Ammon's horn (tissue), 1 donor: Measurements from ENCODE around the gene DLGAP1.

Source experiments
- DNase-seq: peaks from one replicate; pipeline ENCODE4 v3.0.0-alpha.2; 2016; ENCODE audit warnings: low spot score

DLGAP1 gene

DNA sequence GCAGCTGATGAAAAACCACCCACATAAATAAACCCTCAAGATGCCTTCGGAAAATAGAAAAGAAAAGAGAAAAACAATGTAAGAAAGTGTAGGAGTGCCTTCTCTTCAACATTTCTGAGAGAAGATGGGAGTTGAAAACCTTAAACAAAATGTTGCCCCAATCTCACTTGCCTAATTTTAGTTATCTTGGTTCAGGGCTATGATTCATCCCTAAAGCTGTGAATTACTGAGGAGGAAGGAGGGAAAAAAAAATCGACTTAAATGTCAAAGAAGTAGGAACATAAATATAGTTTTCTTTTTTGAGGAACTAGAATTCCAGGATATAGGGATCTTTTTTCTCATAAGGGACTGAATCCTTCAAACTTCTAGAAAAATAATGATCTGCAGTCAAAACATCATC is 644.8 kb downstream of the DLGAP1 start:
- no peak for DNase-seq

DNA sequence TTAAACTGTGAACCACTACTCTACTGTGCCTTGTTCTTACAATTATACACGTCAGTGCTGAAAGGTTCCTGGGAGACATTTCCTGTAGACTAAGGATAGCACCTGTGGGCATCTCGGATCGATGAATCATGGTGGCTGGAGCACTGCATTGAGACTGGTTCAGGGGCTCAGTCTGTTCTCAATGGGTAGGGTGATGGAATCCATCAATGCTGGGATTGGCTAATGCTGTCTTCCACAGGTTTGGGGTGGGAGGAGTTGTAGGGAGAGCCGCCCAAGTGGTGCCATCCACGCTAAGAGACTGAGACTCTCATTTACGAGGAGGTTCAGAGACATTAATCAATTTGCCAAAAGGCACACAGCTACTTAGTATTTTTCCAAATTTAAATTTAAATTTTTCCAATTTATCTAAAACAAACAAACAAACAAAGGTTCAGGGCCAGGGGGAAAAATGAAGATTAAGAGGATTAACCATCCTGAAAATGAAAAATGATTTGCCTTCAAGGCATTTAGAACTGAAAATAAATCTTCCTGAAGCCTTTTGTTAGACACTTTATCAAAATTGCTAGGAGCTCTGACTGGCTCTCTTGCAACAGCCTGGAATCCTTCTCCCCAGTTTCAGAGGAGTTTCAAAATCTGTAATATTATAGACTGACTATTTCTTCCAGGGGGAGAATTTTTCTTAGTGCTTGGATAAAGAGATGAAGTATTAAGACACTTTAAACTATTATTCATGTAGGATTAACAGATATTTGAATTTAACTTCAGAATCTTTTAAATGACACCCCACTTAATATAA is 645.9 kb downstream of the DLGAP1 start:
- DNase-seq, result no peak

DNA sequence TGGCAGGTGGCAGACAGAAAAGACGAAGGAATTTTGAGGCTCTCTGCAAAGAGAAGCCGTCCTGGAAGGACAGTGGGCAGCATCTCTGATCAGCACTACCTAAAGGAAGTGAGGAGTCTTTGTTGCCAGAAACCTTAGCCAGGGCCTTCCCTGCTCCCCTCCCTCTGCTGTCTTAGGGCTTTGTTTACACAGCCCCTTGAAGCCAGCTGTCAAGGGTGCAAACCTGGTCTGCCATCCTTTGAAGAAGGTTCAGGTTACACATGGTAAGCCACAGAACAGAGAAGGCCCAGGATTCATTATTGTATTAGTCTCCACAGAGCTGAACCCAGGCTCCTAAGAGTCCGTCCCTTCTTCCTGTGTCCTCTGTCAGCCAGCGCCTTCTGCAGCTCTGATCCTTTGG is 648.5 kb downstream of the DLGAP1 start:
- DNase-seq, result no peak

DNA sequence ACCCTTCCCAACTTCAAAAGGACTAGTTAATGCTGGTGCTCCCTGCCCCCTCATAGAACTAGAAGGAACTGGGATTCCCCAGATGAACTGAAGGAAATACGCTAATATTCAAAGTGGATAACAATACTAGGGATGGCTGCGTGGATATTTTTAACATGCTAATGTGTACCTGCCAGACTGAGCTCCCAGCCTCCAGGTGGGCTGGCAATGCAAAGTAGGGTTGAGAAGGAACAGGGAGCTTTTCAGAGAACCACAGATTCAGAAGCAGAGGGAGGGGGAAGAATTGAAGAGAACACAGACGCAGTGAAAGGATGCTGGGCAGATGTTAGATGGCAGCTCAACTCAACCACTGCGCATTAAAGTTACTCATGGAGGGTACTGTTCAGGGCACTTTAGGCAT is 650.8 kb downstream of the DLGAP1 start:
- DNase-seq, result no peak

GRCh38 chr18:3803350-3803749 is 651.8 kb downstream of the DLGAP1 start:
- no peak for DNase-seq

- no peak for DNase-seq
Observed at GRCh38 chr18:3799515-3799914, 655.6 kb downstream of the DLGAP1 start.

- no peak for DNase-seq
Observed at GRCh38 chr18:3798032-3798431, 657.1 kb downstream of the DLGAP1 start.

DNA sequence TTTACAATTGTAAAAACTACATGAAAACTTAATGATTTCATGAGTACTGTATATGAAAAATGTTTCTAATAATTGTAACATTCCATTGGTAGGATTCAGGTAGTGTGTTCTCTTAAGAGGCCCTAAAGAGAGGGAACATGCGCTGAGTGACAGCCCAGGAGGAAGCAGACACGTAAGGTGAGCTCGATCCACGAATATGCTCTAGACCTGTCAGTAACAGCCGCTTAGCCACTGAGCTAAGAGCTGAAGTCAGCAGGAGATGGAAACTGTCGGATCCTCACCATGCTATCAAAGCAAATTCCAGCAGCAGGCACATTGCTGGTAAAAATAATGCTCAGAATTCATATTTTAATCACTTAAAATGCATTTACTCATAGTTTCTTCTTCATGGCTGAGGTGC is 658.7 kb downstream of the DLGAP1 start:
- no peak for DNase-seq

- no peak for DNase-seq
Observed at GRCh38 chr18:3794537-3795348, 660.4 kb downstream of the DLGAP1 start.

DNA sequence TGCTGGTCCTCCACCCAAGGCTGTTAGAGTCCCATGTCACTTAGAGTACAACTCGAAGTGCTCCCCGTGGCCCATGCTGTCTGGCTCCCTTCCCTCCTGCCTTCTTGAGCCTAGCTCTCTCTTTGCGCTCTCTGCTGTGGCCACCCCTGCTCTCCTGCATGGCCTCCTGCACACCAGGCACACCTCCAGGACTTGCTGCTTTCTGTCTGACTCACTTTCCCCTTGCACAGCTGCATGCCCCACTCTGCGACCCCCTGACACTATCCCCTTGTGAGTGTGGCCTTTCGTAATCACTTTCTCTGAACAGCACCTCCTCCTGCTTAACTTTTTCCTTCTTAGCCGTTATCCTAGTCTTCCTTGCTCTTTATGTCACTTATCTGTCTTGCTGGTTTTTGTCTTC is 661.6 kb downstream of the DLGAP1 start:
- DNase-seq, result no peak

GRCh38 chr18:3793111-3793510 is 662.0 kb downstream of the DLGAP1 start:
- no peak for DNase-seq

DNA sequence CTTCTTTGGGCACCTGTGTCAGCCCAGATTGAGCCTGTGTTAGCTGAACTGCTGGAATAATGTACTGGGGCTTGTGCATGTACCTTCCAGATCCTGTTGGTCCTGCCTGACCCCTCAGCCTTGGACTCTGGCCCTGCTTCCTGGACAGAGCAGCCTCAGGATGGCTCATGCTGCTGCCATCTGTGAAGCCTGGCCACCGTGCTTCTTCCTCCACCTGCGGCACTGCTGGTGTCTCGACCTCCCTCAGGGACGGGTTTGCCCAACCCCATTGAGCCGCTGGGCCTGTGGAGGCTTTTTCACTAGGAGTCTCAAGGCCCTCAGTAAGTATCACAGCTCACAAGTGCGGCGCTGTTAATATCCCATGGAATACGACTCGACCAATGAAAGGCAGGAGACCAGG is 662.4 kb downstream of the DLGAP1 start:
- no peak for DNase-seq

GRCh38 chr18:3791238-3791637 is 663.9 kb downstream of the DLGAP1 start:
- DNase-seq, result no peak

GRCh38 chr18:3790703-3791102 is 664.4 kb downstream of the DLGAP1 start:
- no peak for DNase-seq

DNA sequence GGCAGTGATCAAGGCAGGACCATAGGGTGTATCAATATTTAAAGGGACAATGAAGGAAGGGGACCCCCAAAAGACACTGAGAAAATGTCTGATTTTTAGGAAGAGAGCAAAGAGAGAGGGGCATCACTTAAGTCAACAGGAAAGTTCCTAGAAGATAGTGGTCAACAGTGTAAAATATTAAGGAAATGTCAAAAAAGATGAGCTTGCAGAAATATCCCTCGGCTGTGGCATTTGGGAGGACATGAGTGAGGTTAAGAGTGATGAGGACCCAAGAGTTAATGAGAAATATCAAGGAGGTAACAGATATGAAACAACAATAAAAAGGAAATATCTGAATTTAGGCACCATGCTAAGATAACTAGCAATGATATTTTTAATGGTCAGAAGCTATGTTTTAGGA is 665.6 kb downstream of the DLGAP1 start:
- DNase-seq, result no peak

GRCh38 chr18:3784949-3785348 is 670.2 kb downstream of the DLGAP1 start:
- DNase-seq, result no peak

- DNase-seq, result no peak
Observed at GRCh38 chr18:3782901-3783300, 672.2 kb downstream of the DLGAP1 start.

- DNase-seq, result no peak
Observed at GRCh38 chr18:3777719-3778118, 677.4 kb downstream of the DLGAP1 start.

GRCh38 chr18:3777122-3777521 is 678.0 kb downstream of the DLGAP1 start:
- DNase-seq, result no peak

DNA sequence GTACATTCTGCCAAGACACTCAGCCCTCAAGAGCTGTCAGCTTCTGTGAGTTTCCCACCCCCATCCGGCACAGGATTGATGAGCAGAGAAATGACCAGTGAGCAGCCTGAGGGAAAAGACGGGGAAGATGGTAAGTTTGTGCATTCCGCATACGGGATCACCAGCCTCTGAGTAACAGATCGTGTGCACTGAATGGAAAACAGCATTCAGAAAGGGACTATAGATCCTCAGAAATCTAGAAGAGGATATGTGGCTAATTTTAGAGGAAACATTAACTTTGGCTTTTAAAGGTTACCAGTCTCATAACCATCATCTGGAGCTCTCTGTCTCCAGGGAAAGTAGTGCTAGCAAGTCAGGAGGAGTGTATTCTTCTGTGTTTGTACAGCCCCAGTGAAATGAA is 679.1 kb downstream of the DLGAP1 start:
- no peak for DNase-seq

GRCh38 chr18:3773303-3773702 is 681.8 kb downstream of the DLGAP1 start:
- no peak for DNase-seq

DNA sequence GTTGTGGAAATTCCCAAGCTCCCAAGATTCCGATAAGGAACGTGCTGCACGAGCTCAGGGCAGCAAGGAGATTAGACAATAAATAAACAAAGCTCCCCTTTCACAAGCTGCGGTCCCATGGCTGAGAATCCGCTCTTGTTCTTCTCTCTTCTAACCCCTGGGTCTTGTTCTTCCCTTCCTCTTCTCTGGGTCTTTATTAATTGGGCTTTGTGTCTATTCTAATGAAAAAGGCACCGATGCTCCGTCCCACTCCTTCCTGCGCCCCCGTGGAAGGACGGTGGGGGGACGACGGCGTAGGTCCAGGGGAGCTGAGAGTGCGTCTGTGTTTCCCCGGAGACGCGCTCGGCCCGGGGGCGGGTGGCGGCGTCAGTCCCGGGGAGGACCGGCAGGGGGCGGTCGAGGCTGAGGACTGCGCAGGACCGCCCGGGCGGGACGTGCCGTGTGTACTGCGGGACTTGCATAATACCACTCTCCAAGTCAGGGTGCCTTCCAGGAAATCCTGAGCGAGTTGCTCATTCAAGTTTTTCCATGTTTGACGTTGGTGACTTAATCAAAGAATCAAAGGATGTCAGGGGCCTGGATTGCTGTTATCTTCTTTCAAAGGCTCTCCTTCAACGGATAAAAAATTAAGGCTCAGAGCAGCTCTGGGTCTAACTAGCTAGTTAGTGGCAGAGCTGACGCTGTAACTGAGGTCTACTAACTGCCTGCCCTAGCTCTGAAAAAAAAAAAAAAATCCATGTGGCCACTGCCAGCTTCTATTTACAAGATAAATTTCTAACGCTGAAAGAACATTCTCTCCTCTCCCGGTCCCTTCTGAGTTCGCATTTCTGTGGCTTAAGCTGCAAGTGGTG is 683.8 kb downstream of the DLGAP1 start:
- peak; percentile 89 for DNase-seq

DNA sequence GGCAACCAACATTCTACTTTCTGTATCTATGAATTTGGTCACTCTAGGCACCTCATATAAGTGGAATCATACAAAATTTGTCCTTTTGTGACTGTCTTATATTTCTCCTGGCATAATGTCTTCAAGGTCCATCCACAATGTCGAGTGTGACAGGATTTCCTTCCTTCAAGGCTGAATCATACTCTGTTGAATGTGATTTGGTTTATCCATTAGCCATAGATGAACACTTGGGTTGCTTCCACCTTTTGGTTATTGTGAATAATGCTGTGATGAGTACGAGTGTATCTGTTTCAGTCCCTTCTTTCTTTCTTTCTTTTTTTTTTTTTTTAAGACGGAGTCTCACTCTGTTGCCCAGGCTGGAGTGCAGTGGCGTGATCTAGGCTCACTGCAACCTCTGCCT is 693.8 kb downstream of the DLGAP1 start:
- no peak for DNase-seq
